ENCODE measurements around the gene PTPRM. TPM values are rescaled to one million over a fixed set of nuclear protein-coding genes. Genes with fewer than 3 reads are reported as not detected.

PTPRM gene
- total and polyA plus RNA-seq, 2 donors (not counting 3 experiments of a cell fraction or from before 2014, with no cell fraction given): 37.4 to 43.7 TPM

DNA sequence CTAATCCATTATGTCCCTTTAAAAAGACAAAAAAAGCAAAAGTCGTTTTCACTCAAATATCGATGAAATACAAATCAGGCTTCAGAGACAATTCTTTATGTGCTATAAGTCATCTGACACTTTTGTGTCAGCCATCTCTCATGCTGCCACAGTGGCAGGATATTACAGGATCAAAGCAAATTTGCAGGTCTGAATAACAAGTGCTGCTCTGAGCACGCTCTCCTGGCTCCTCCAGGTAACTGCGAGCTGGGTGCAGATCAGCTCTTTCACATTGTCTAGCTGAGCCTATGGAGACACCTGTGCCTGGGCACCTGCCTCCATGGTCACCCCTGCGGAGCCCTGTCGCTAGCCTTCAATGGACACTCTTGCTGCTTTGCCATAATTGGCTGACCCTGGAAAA, 792.0 kb downstream of the PTPRM start:
- no peaks in the 10 kb centered on the region for H3K9me3 ChIP-seq (replicated peaks; ENCODE audit: control insufficient read depth, insufficient read depth, low read length)
- no peak overlapping the region for H3K27ac ChIP-seq (ENCODE audit: insufficient read depth, low read depth, low read length)
- DNase-seq (ENCODE audit: low read depth, low spot score) (no peak), FAIRE-seq (no peak)
- H3K4me3 ChIP-seq (replicated peaks in 1 of 3; ENCODE audit: insufficient read depth in 1 of 3, low read depth in 1 of 3, low read length in 3 of 3): no peak overlapping the region
- no peak overlapping the region for H3K9ac ChIP-seq (replicated peaks; ENCODE audit: extremely low read depth, insufficient read depth, low read length)
- no peaks in the 10 kb centered on the region for H3K4me1 ChIP-seq (ENCODE audit: control insufficient read depth, extremely low read depth, insufficient read depth, low read length)
- H3K36me3 ChIP-seq (ENCODE audit: control insufficient read depth in 2 of 2, extremely low read depth in 1 of 2, insufficient read depth in 2 of 2, low read length in 2 of 2): no peaks in the 10 kb centered on the region
- TF ChIP-seq GATA2 (IDR thresholded peaks at IDR 0.05; ENCODE audit: insufficient read depth, insufficient read length, low read depth, low read length) (no peak), JUN (IDR thresholded peaks at IDR 0.05; ENCODE audit: borderline replicate concordance, insufficient read depth, insufficient read length, low read depth) (no peak), MYC (IDR thresholded peaks at IDR 0.05; ENCODE audit: low read depth, low read length) (no peak), EZH2 (IDR thresholded peaks at IDR 0.05; ENCODE audit: borderline replicate concordance, low read depth, low read length, severe bottlenecking) (no peak), POLR2AphosphoS5 (IDR thresholded peaks at IDR 0.05; ENCODE audit: insufficient read depth, low read depth, low read length) (no peak), POLR2A (IDR thresholded peaks at IDR 0.05; ENCODE audit: low read depth, low read length) (no peak), FOS (IDR thresholded peaks at IDR 0.05; ENCODE audit: borderline replicate concordance, insufficient read depth, low read length) (no peak)
- TF ChIP-seq, protein P1, sequence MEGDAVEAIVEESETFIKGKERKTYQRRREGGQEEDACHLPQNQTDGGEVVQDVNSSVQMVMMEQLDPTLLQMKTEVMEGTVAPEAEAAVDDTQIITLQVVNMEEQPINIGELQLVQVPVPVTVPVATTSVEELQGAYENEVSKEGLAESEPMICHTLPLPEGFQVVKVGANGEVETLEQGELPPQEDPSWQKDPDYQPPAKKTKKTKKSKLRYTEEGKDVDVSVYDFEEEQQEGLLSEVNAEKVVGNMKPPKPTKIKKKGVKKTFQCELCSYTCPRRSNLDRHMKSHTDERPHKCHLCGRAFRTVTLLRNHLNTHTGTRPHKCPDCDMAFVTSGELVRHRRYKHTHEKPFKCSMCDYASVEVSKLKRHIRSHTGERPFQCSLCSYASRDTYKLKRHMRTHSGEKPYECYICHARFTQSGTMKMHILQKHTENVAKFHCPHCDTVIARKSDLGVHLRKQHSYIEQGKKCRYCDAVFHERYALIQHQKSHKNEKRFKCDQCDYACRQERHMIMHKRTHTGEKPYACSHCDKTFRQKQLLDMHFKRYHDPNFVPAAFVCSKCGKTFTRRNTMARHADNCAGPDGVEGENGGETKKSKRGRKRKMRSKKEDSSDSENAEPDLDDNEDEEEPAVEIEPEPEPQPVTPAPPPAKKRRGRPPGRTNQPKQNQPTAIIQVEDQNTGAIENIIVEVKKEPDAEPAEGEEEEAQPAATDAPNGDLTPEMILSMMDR (IDR thresholded peaks at IDR 0.05; ENCODE audit: extremely low read depth in 1 of 2, insufficient read depth in 1 of 2, low read depth in 1 of 2, low read length in 2 of 2): no peak
- TF ChIP-seq, protein P2, sequence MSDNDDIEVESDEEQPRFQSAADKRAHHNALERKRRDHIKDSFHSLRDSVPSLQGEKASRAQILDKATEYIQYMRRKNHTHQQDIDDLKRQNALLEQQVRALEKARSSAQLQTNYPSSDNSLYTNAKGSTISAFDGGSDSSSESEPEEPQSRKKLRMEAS (IDR thresholded peaks at IDR 0.05; ENCODE audit: insufficient read depth, insufficient read length): no peak
- H2AFZ ChIP-seq (ENCODE audit: low read depth, low read length): no peak overlapping the region
- no TSS peak for BruUV-seq (replicated peaks)
- H3K79me2 ChIP-seq (ENCODE audit: control insufficient read depth, insufficient read depth, low read length): no peaks in the 10 kb centered on the region
- POLR2A ChIA-PET: no interaction called here
- H3K4me2 ChIP-seq (ENCODE audit: insufficient read depth, low read length): no peak overlapping the region
- H3K9me1 ChIP-seq (replicated peaks; ENCODE audit: control insufficient read depth, extremely low read depth, insufficient read depth, low read length): no peaks in the 10 kb centered on the region
- no peaks in the 10 kb centered on the region for H4K20me1 ChIP-seq (replicated peaks; ENCODE audit: control insufficient read depth, extremely low read depth, insufficient read depth, low read length)
- intact Hi-C loops (cut with micrococcal nuclease): no loop called here
- CTCF ChIA-PET: no interaction called here
- dilution Hi-C loops (cut with MboI; ENCODE audit: extremely low pct_ligation_motif_present, low sequenced_read_pairs): no loop called here
- H3K27me3 ChIP-seq (ENCODE audit: control insufficient read depth in 2 of 2, insufficient read depth in 2 of 2, low read length in 2 of 2): peaks cover 0 to 1% of the 10 kb centered on the region in 2 experiments

All from endothelial cell of umbilical vein (primary cell).